HG03432 (cell line): ENCODE results near the gene CD37.
"Not testable (repeated sequence)": the region's sequence is repeated elsewhere in the genome, so short reads cannot be mapped to it uniquely, and the experiment has no call there.

ENCODE experiments used
- ATAC-seq: cut with Tn5 transposase; IDR thresholded peaks from one replicate; pipeline ENCODE4 v1.9.1; 2021; ENCODE audit warnings: mild to moderate bottlenecking, moderate library complexity; ENCODE audit not compliant: unreplicated experiment

Gene CD37

GRCh38 chr19:49328741-49329140, 6.5 kb upstream of the CD37 start:
- ATAC-seq = no peak

GRCh38 chr19:49331187-49331586, 4.0 kb upstream of the CD37 start:
- not testable (repeated sequence) for ATAC-seq

- ATAC-seq = peak; percentile 32
Observed at GRCh38 chr19:49331616-49332055, 3.6 kb upstream of the CD37 start.

- ATAC-seq = not testable (repeated sequence)
Observed at GRCh38 chr19:49332691-49333417, 2.4 kb upstream of the CD37 start.

GRCh38 chr19:49333418-49333805, 1.8 kb upstream of the CD37 start:
- ATAC-seq = no peak

- ATAC-seq = peak; percentile 42
Observed at GRCh38 chr19:49333811-49334288, 1.4 kb upstream of the CD37 start.

GRCh38 chr19:49335784-49336481, 727 bp downstream of the CD37 start:
- no peak for ATAC-seq

GRCh38 chr19:49336482-49337266, 1.5 kb downstream of the CD37 start:
- ATAC-seq = no peak

GRCh38 chr19:49337267-49338022, 2.2 kb downstream of the CD37 start:
- ATAC-seq = no peak

GRCh38 chr19:49338023-49338677, 2.9 kb downstream of the CD37 start:
- no peak for ATAC-seq

GRCh38 chr19:49338691-49339300, 3.6 kb downstream of the CD37 start:
- no peak for ATAC-seq

GRCh38 chr19:49339301-49340068, 4.3 kb downstream of the CD37 start:
- ATAC-seq = no peak

GRCh38 chr19:49340069-49340864, 5.1 kb downstream of the CD37 start:
- peak; percentile 75 for ATAC-seq

GRCh38 chr19:49340865-49341718, 5.9 kb downstream of the CD37 start:
- ATAC-seq = no peak

- no peak for ATAC-seq
Observed at GRCh38 chr19:49342291-49342721, 7.1 kb downstream of the CD37 start.

GRCh38 chr19:49343123-49343522, 7.9 kb downstream of the CD37 start:
- ATAC-seq = no peak
